GM18909 (cell line): ENCODE data around the gene ACSF2.
"Not testable (repeated sequence)": the region's sequence is repeated elsewhere in the genome, so short reads cannot be mapped to it uniquely, and the experiment has no call there.

Experiments
- ATAC-seq: cut with Tn5 transposase; IDR thresholded peaks from one replicate; pipeline ENCODE4 v1.9.1; 2021; ENCODE audit warnings: mild to moderate bottlenecking; ENCODE audit not compliant: unreplicated experiment, poor library complexity

ACSF2 gene

GRCh38 chr17:50460831-50461526 lies 35.0 kb downstream of the ACSF2 start:
- ATAC-seq, result no peak

GRCh38 chr17:50461550-50462132 lies 35.6 kb downstream of the ACSF2 start:
- ATAC-seq, result no peak

- ATAC-seq, result no peak
These were observed 36.4 kb downstream of the ACSF2 start for GRCh38 chr17:50462446-50462845.

GRCh38 chr17:50464121-50464520 lies 38.1 kb downstream of the ACSF2 start:
- no peak for ATAC-seq

GRCh38 chr17:50464736-50465135 lies 38.7 kb downstream of the ACSF2 start:
- ATAC-seq, result no peak

GRCh38 chr17:50465171-50465570 lies 39.2 kb downstream of the ACSF2 start:
- no peak for ATAC-seq

- no peak for ATAC-seq
These were observed 39.6 kb downstream of the ACSF2 start for GRCh38 chr17:50465635-50466034.

- ATAC-seq, result no peak
These were observed 40.5 kb downstream of the ACSF2 start for GRCh38 chr17:50466371-50467113.

GRCh38 chr17:50467114-50467854 lies 41.3 kb downstream of the ACSF2 start:
- ATAC-seq, result no peak

- ATAC-seq, result no peak
These were observed 41.9 kb downstream of the ACSF2 start for GRCh38 chr17:50467855-50468303.

- no peak for ATAC-seq
These were observed 42.5 kb downstream of the ACSF2 start, which contains the start of gene CHAD for GRCh38 chr17:50468304-50469207. Gene CHAD (minus strand): TSS chr17:50468880. CDS start chr17:50468813, 67 bp downstream.

GRCh38 chr17:50469208-50469605 lies 43.2 kb downstream of the ACSF2 start:
- no peak for ATAC-seq

GRCh38 chr17:50469671-50470305 lies 43.8 kb downstream of the ACSF2 start:
- no peak for ATAC-seq

GRCh38 chr17:50470426-50470825 lies 44.4 kb downstream of the ACSF2 start:
- no peak for ATAC-seq

- ATAC-seq, result no peak
These were observed 45.2 kb downstream of the ACSF2 start for GRCh38 chr17:50471009-50471905.

- no peak for ATAC-seq
These were observed 46.3 kb downstream of the ACSF2 start for GRCh38 chr17:50472286-50472685.

- not testable (repeated sequence) for ATAC-seq
These were observed 46.7 kb downstream of the ACSF2 start for GRCh38 chr17:50472761-50473161.

GRCh38 chr17:50473901-50474300 lies 47.9 kb downstream of the ACSF2 start:
- no peak for ATAC-seq
